Measurements from ENCODE around the gene IPO8.

- TF ChIP-seq CTCF (IDR thresholded peaks at IDR 0.05) (no peak), POLR2A (IDR thresholded peaks at IDR 0.05) (no peak), POLR2AphosphoS5 (IDR thresholded peaks at IDR 0.05) (no peak)
Observed at GRCh38 chr12:30613119-30613830, 82.4 kb downstream of the IPO8 start.

Measured in breast epithelium (tissue), 3 donors.